GM12891 (cell line): ENCODE measurements around the gene GIPC1.

Experiments
- PAX5 ChIP-seq: IDR thresholded peaks from 2 replicates; pipeline ENCODE4 v1.6.1; 2011; ENCODE audit warnings: low read length, moderate library complexity, mild to moderate bottlenecking; ENCODE audit not compliant: insufficient read depth, severe bottlenecking
- POLR2A ChIP-seq: IDR thresholded peaks from 2 replicates; pipeline ENCODE4 v1.6.1; 2011; ENCODE audit warnings: low read depth, low read length, control low read depth
- POLR2AphosphoS5 ChIP-seq: IDR thresholded peaks from 2 replicates; pipeline ENCODE4 v1.6.1; 2011; ENCODE audit warnings: low read depth, low read length, control low read depth
- POU2F2 ChIP-seq: IDR thresholded peaks from 2 replicates; pipeline ENCODE4 v1.6.1; 2011; ENCODE audit warnings: low read depth, mild to moderate bottlenecking, control low read depth, low read length, moderate library complexity
- SPI1 ChIP-seq: IDR thresholded peaks from 2 replicates; pipeline ENCODE4 v1.6.1; 2011; ENCODE audit warnings: low read depth, low read length, control low read depth
- TAF1 ChIP-seq: IDR thresholded peaks from 2 replicates; pipeline ENCODE4 v1.6.1; 2011; ENCODE audit warnings: low read depth, low read length, control low read depth

GRCh38 chr19:14440049-14440448, 55.9 kb downstream of the GIPC1 start:
- TF ChIP-seq POLR2A (peak; percentile 89), TAF1 (peak; percentile 78), POLR2AphosphoS5 (peak; percentile 82), POU2F2 (peak; percentile 75), SPI1 (peak; percentile 99), PAX5 (no peak)
